ENCODE data around the gene ABCC6. TPM values are rescaled to one million over a fixed set of nuclear protein-coding genes. Genes with fewer than 3 reads are reported as not detected.

Gene ABCC6
- total RNA-seq, 4 donors from 2014 or later, result 1.8 to 19.4 (median 2.2) TPM

GRCh38 chr16:16109453-16110110, 113.7 kb downstream of the ABCC6 start:
- no peak for TF ChIP-seq CTCF (IDR thresholded peaks at IDR 0.05; ENCODE audit: low read depth)

GRCh38 chr16:16108759-16109158, 114.5 kb downstream of the ABCC6 start:
- no peak for TF ChIP-seq CTCF (IDR thresholded peaks at IDR 0.05; ENCODE audit: low read depth)

- no peak for TF ChIP-seq CTCF (IDR thresholded peaks at IDR 0.05; ENCODE audit: low read depth)
These were observed 115.5 kb downstream of the ABCC6 start for GRCh38 chr16:16107839-16108238.

GRCh38 chr16:16106466-16106865, 116.8 kb downstream of the ABCC6 start:
- no peak for TF ChIP-seq CTCF (IDR thresholded peaks at IDR 0.05; ENCODE audit: low read depth)

- no peak for TF ChIP-seq CTCF (IDR thresholded peaks at IDR 0.05; ENCODE audit: low read depth)
These were observed 117.6 kb downstream of the ABCC6 start for GRCh38 chr16:16105646-16106045.

- no peak for TF ChIP-seq CTCF (IDR thresholded peaks at IDR 0.05; ENCODE audit: low read depth)
These were observed 120.6 kb downstream of the ABCC6 start for GRCh38 chr16:16102738-16103137.

- no peak for TF ChIP-seq CTCF (IDR thresholded peaks at IDR 0.05; ENCODE audit: low read depth)
These were observed 121.7 kb downstream of the ABCC6 start for GRCh38 chr16:16101585-16101984.
